Mammary epithelial cell (primary cell): ENCODE results near the gene NEUROD4.

Experiments
- EZH2 ChIP-seq: IDR thresholded peaks from 2 replicates; pipeline ENCODE4 v1.6.1; 2012; ENCODE audit warnings: low read length, inconsistent platforms, borderline replicate concordance
- TF ChIP-seq, protein P1 (sequence below), 2 donors: IDR thresholded peaks in 1 of 2; conservative IDR thresholded peaks in 1 of 2; 2 replicates each; pipeline ENCODE4 v1.5.1; 2011 to 2012; ENCODE audit warnings: inconsistent platforms in 2 of 2, low read length in 2 of 2, mild to moderate bottlenecking in 2 of 2, control low read depth in 1 of 2, low read depth in 1 of 2; ENCODE audit not compliant: insufficient read depth in 1 of 2; ENCODE audit errors: extremely low read depth in 1 of 2

DNA sequence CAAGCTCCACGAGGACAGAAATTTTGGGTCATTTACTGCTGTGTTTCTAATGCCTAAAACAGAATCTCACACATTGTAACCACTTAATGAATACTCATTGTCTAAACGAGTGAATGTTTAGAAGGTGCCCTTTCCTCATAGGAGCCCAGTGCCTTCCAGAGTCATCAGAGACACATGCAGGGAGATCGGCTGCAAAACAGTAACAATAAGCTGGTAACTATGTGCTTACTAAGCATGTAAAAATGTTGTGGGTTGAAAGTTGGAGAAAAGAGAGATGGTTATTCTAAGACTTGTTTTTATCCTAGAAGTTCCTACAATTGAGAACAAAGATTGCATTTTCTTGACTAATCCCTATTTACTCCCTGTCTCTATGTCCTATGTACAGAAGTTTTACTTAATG is 42.6 kb upstream of the NEUROD4 start:
- TF ChIP-seq, protein P1, sequence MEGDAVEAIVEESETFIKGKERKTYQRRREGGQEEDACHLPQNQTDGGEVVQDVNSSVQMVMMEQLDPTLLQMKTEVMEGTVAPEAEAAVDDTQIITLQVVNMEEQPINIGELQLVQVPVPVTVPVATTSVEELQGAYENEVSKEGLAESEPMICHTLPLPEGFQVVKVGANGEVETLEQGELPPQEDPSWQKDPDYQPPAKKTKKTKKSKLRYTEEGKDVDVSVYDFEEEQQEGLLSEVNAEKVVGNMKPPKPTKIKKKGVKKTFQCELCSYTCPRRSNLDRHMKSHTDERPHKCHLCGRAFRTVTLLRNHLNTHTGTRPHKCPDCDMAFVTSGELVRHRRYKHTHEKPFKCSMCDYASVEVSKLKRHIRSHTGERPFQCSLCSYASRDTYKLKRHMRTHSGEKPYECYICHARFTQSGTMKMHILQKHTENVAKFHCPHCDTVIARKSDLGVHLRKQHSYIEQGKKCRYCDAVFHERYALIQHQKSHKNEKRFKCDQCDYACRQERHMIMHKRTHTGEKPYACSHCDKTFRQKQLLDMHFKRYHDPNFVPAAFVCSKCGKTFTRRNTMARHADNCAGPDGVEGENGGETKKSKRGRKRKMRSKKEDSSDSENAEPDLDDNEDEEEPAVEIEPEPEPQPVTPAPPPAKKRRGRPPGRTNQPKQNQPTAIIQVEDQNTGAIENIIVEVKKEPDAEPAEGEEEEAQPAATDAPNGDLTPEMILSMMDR (conservative IDR thresholded peaks at IDR 0.05 in 1 of 2, IDR thresholded peaks at IDR 0.05 in 1 of 2; ENCODE audit: extremely low read depth in 1 of 2, insufficient read depth in 1 of 2, low read depth in 1 of 2, low read length in 2 of 2), result no peak
- TF ChIP-seq EZH2, result no peak
